Measurements from ENCODE around the gene STRA6.

Gene STRA6

GRCh38 chr15:74133694-74134386 lies 68.7 kb downstream of the STRA6 start:
- no peak overlapping the region for H3K9ac ChIP-seq (ENCODE audit: low read depth, low read length, poor library complexity, severe bottlenecking)
- no peaks in the 10 kb centered on the region for H4K20me1 ChIP-seq (ENCODE audit: insufficient read depth, low read length, poor library complexity, severe bottlenecking)
- no peak overlapping the region for H2AFZ ChIP-seq (ENCODE audit: low read length)
- H3K27me3 ChIP-seq (ENCODE audit: insufficient read depth, low read length, poor library complexity, severe bottlenecking): no peaks in the 10 kb centered on the region
- no peak for TF ChIP-seq EZH2phosphoT487 (IDR thresholded peaks at IDR 0.05; ENCODE audit: borderline replicate concordance)
- TF ChIP-seq CTCF (conservative IDR thresholded peaks at IDR 0.05; ENCODE audit: low read length): no peak
- no peak overlapping the region for H3K4me2 ChIP-seq (ENCODE audit: low read depth, low read length, poor library complexity, severe bottlenecking)
- H3K79me2 ChIP-seq (ENCODE audit: insufficient read depth, low read length): no peaks in the 10 kb centered on the region
- no peaks in the 10 kb centered on the region for H3K9me2 ChIP-seq (replicated peaks; ENCODE audit: low read depth, low read length)
- no peaks in the 10 kb centered on the region for H3K36me3 ChIP-seq (ENCODE audit: insufficient read depth, low read length)
- H3F3A ChIP-seq (ENCODE audit: low read depth): no peaks in the 10 kb centered on the region
- H3K9me3 ChIP-seq (ENCODE audit: insufficient read depth, low read depth, low read length): no peaks in the 10 kb centered on the region
- H3K4me3 ChIP-seq (ENCODE audit: low read length, poor library complexity, severe bottlenecking): no peak overlapping the region
- H3K4me1 ChIP-seq (ENCODE audit: insufficient read depth, low read length, poor library complexity, severe bottlenecking): peaks cover 17% of the 10 kb centered on the region

GRCh38 chr15:74132681-74133651 lies 69.6 kb downstream of the STRA6 start:
- Histone ChIP-seq H3F3A (ENCODE audit: low read depth) (no peaks in the 10 kb centered on the region), H3K9ac (ENCODE audit: low read depth, low read length, poor library complexity, severe bottlenecking) (no peak overlapping the region), H2AFZ (ENCODE audit: low read length) (no peak overlapping the region), H3K4me3 (ENCODE audit: low read length, poor library complexity, severe bottlenecking) (no peak overlapping the region), H3K36me3 (ENCODE audit: insufficient read depth, low read length) (no peaks in the 10 kb centered on the region), H3K27me3 (ENCODE audit: insufficient read depth, low read length, poor library complexity, severe bottlenecking) (no peaks in the 10 kb centered on the region), H3K9me2 (replicated peaks; ENCODE audit: low read depth, low read length) (no peaks in the 10 kb centered on the region), H3K79me2 (ENCODE audit: insufficient read depth, low read length) (no peaks in the 10 kb centered on the region), H3K4me1 (ENCODE audit: insufficient read depth, low read length, poor library complexity, severe bottlenecking) (peaks cover 17% of the 10 kb centered on the region), H3K9me3 (ENCODE audit: insufficient read depth, low read depth, low read length) (no peaks in the 10 kb centered on the region), H4K20me1 (ENCODE audit: insufficient read depth, low read length, poor library complexity, severe bottlenecking) (no peaks in the 10 kb centered on the region), H3K4me2 (ENCODE audit: low read depth, low read length, poor library complexity, severe bottlenecking) (no peak overlapping the region)
- TF ChIP-seq CTCF (conservative IDR thresholded peaks at IDR 0.05; ENCODE audit: low read length): no peak
- TF ChIP-seq EZH2phosphoT487 (IDR thresholded peaks at IDR 0.05; ENCODE audit: borderline replicate concordance): no peak

- Histone ChIP-seq H3K9me2 (replicated peaks; ENCODE audit: low read depth, low read length) (no peaks in the 10 kb centered on the region), H3K4me2 (ENCODE audit: low read depth, low read length, poor library complexity, severe bottlenecking) (no peak overlapping the region)
These were observed 70.8 kb downstream of the STRA6 start for GRCh38 chr15:74131628-74132413.

More at GRCh38 chr15:74131628-74132413, 70.8 kb downstream of the STRA6 start:
- Histone ChIP-seq H3K9me3 (ENCODE audit: insufficient read depth, low read depth, low read length) (no peaks in the 10 kb centered on the region), H2AFZ (ENCODE audit: low read length) (no peak overlapping the region), H3K27me3 (ENCODE audit: insufficient read depth, low read length, poor library complexity, severe bottlenecking) (no peaks in the 10 kb centered on the region), H3K9ac (ENCODE audit: low read depth, low read length, poor library complexity, severe bottlenecking) (no peak overlapping the region), H3K36me3 (ENCODE audit: insufficient read depth, low read length) (no peaks in the 10 kb centered on the region), H4K20me1 (ENCODE audit: insufficient read depth, low read length, poor library complexity, severe bottlenecking) (no peaks in the 10 kb centered on the region), H3K4me3 (ENCODE audit: low read length, poor library complexity, severe bottlenecking) (no peak overlapping the region), H3K79me2 (ENCODE audit: insufficient read depth, low read length) (no peaks in the 10 kb centered on the region), H3K4me1 (ENCODE audit: insufficient read depth, low read length, poor library complexity, severe bottlenecking) (peaks cover 8% of the 10 kb centered on the region), H3F3A (ENCODE audit: low read depth) (no peaks in the 10 kb centered on the region)
- no peak for TF ChIP-seq CTCF (conservative IDR thresholded peaks at IDR 0.05; ENCODE audit: low read length)
- no peak for TF ChIP-seq EZH2phosphoT487 (IDR thresholded peaks at IDR 0.05; ENCODE audit: borderline replicate concordance)
